ENCODE measurements around the gene SLC22A4. TPM values are rescaled to one million over a fixed set of nuclear protein-coding genes. Genes with fewer than 3 reads are reported as not detected.

Gene SLC22A4
- total RNA-seq, 1 experiment from 2014 or later: 0.72 TPM

- H3K23me2 ChIP-seq (ENCODE audit: insufficient read length, low read depth, low read length, poor library complexity, severe bottlenecking): no peaks in the 10 kb centered on the region
- no peak overlapping the region for H2AFZ ChIP-seq (ENCODE audit: low read length)
- Mint-ChIP-seq H3K4me3 (no peak overlapping the region), H3K9me3 (peaks cover 17 to 32% of the 10 kb centered on the region in 2 experiments), H3K4me1 (no peaks in the 10 kb centered on the region), H3K27ac (no peak overlapping the region), H3K36me3 (ENCODE audit: insufficient read depth in 1 of 3, low read depth in 3 of 3) (peaks cover 8 to 31% (median 26%) of the 10 kb centered on the region in 3 experiments), H3K27me3 (ENCODE audit: low read depth) (no peaks in the 10 kb centered on the region)
- no CpG with 5 or more reads among the region's 5 CpGs for WGBS (ENCODE audit: extremely low coverage, insufficient read length, low lambda C conversion rate)
- no peak overlapping the region for H3K18ac ChIP-seq (ENCODE audit: insufficient read length, low read depth, low read length)
- no peak overlapping the region for H3K14ac ChIP-seq (ENCODE audit: insufficient read depth, low read length)
- no peaks in the 10 kb centered on the region for H3K79me2 ChIP-seq (ENCODE audit: insufficient read depth, low read length)
- no peak for DNase-seq
- no peak overlapping the region for H3K4ac ChIP-seq (ENCODE audit: low read depth, low read length)
- H4K91ac ChIP-seq (ENCODE audit: insufficient read length, low read depth, low read length): no peak overlapping the region
- H3K79me1 ChIP-seq (ENCODE audit: insufficient read depth, low read depth, low read length, poor library complexity, severe bottlenecking): no peaks in the 10 kb centered on the region
- no peak overlapping the region for H2BK12ac ChIP-seq (ENCODE audit: insufficient read length, low read depth, low read length)
- H3K23ac ChIP-seq (ENCODE audit: insufficient read length, low read depth, low read length): no peak overlapping the region
- no peak overlapping the region for H3K27ac ChIP-seq (ENCODE audit: insufficient read length, low read depth, low read length)
- TF ChIP-seq, protein P1, sequence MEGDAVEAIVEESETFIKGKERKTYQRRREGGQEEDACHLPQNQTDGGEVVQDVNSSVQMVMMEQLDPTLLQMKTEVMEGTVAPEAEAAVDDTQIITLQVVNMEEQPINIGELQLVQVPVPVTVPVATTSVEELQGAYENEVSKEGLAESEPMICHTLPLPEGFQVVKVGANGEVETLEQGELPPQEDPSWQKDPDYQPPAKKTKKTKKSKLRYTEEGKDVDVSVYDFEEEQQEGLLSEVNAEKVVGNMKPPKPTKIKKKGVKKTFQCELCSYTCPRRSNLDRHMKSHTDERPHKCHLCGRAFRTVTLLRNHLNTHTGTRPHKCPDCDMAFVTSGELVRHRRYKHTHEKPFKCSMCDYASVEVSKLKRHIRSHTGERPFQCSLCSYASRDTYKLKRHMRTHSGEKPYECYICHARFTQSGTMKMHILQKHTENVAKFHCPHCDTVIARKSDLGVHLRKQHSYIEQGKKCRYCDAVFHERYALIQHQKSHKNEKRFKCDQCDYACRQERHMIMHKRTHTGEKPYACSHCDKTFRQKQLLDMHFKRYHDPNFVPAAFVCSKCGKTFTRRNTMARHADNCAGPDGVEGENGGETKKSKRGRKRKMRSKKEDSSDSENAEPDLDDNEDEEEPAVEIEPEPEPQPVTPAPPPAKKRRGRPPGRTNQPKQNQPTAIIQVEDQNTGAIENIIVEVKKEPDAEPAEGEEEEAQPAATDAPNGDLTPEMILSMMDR (conservative IDR thresholded peaks at IDR 0.05): no peak
- H3K9me3 ChIP-seq (ENCODE audit: control insufficient read depth, low read depth, low read length): peaks cover 9% of the 10 kb centered on the region
- no peaks in the 10 kb centered on the region for H3K4me1 ChIP-seq (ENCODE audit: insufficient read depth, low read length)
- no peak overlapping the region for H4K5ac ChIP-seq (ENCODE audit: insufficient read length, low read depth, low read length)
- H2BK20ac ChIP-seq (ENCODE audit: low read depth, low read length, poor library complexity, severe bottlenecking): no peak overlapping the region
- no peak overlapping the region for H3T11ph ChIP-seq (ENCODE audit: low read length)
- H4K20me1 ChIP-seq (ENCODE audit: control insufficient read depth, insufficient read depth, insufficient read length): no peaks in the 10 kb centered on the region
- H3K56ac ChIP-seq (ENCODE audit: insufficient read length, low read depth, low read length): no peak overlapping the region
- H2BK5ac ChIP-seq (ENCODE audit: insufficient read length, low read length): no peak overlapping the region
- no peaks in the 10 kb centered on the region for H3K27me3 ChIP-seq (ENCODE audit: insufficient read depth, low read length)
- H3K4me2 ChIP-seq (ENCODE audit: insufficient read depth, insufficient read length, low read length): no peak overlapping the region
- no peak overlapping the region for H3K9ac ChIP-seq (ENCODE audit: extremely low read depth, insufficient read length, low read length)
- no peak overlapping the region for H4K8ac ChIP-seq (replicated peaks; ENCODE audit: insufficient read length, low read depth, low read length)
- no peak overlapping the region for H2BK120ac ChIP-seq (ENCODE audit: low read depth, low read length, poor library complexity, severe bottlenecking)
- H2AK5ac ChIP-seq (ENCODE audit: insufficient read length, low read length): no peak overlapping the region
- no peak overlapping the region for H2BK15ac ChIP-seq (ENCODE audit: low read depth, low read length)
These were observed 50.8 kb downstream of the SLC22A4 start for GRCh38 chr5:132344775-132345514.

All from H9 (cell line).